ENCODE measurements around the gene POR.

GRCh38 chr7:75995052-75995471 is 80.1 kb downstream of the POR start:
- TF ChIP-seq EZH2 (IDR thresholded peaks at IDR 0.05; ENCODE audit: borderline replicate concordance, low read length): no peak
- no peak for TF ChIP-seq CTCF (IDR thresholded peaks at IDR 0.05; ENCODE audit: low read length)

Data from OCI-LY1 (cell line).